ENCODE measurements around the gene GBGT1.

DNA sequence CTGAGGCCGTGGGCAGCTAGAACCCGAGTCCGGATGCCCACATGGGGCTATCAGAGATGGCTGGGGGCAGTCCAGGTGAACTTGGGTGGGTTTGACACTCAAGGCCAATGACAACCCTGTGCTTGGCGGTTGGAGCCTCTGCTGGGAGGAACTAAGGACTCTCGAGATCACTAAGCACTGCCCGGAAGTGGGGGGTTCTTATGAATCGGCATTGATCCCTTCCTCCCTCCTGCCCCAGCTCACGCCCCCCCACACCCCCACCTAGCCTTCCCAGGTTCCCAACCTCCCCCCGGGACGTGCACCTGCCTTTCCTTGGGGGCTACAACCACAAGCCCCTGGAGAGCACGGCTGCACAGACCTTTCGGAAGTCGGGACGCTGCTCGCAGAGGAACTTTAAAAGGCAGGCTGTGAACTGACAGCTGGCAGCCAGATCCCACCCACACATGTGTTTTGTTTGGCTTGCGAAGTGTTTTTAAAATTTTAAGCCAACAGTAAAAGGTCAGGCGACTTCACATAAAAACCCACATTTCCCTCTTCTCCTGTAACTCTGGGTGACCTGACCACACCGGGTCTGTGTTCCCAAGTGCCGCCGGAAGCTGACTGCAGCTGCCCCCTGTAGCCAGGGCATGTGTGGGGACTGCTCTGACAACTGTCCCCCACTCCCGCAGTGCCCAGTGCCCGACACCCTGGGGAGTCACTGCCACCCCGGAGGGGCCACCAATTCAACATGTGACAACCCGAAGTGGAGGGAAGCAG, 37.6 kb downstream of the GBGT1 start:
- no peak for TF ChIP-seq POLR2AphosphoS5 (IDR thresholded peaks at IDR 0.05; ENCODE audit: low read depth, low read length)
- TF ChIP-seq SIN3A (IDR thresholded peaks at IDR 0.05; ENCODE audit: borderline replicate concordance, insufficient read depth, low read length): peak; percentile 85; the same call in 1 of the 2 replicates
- no peak for TF ChIP-seq TAF1 (IDR thresholded peaks at IDR 0.05; ENCODE audit: borderline replicate concordance, insufficient read depth, low read length)
